ENCODE results near the gene PTPRD.

DNA sequence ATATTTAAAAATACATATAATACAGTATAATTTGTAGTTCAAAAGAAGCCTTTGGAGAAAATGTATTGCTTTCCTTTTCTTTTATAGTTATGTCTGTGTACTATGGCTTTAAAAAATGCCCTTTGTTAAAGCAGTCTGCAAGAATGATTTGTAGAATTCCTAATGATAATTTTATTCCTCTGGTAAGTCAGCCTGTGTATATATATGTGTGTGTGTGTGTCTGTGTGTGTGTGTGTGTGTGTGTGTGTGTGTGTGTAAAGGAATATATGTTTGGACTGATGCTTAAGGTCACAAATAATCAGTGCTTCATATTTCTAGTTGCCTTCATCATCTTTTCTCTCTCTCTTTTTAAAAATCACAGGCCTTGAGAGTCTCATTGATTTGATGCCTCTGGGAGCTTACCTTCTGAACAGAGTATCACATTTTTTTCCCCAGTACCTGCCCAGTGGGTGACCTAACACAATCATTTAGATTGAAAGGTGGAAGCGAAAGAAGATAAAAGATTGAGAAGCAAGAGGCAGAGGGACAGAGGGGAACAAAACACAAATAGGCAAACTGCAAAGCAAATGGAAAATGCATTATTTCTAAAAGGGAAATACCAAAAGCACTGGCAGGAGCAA, 2104.0 kb downstream of the PTPRD start:
- TF ChIP-seq, protein P1, sequence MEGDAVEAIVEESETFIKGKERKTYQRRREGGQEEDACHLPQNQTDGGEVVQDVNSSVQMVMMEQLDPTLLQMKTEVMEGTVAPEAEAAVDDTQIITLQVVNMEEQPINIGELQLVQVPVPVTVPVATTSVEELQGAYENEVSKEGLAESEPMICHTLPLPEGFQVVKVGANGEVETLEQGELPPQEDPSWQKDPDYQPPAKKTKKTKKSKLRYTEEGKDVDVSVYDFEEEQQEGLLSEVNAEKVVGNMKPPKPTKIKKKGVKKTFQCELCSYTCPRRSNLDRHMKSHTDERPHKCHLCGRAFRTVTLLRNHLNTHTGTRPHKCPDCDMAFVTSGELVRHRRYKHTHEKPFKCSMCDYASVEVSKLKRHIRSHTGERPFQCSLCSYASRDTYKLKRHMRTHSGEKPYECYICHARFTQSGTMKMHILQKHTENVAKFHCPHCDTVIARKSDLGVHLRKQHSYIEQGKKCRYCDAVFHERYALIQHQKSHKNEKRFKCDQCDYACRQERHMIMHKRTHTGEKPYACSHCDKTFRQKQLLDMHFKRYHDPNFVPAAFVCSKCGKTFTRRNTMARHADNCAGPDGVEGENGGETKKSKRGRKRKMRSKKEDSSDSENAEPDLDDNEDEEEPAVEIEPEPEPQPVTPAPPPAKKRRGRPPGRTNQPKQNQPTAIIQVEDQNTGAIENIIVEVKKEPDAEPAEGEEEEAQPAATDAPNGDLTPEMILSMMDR (IDR thresholded peaks at IDR 0.05 in 4 of 5, conservative IDR thresholded peaks at IDR 0.05 in 1 of 5), result no peak
- TF ChIP-seq POLR2A (IDR thresholded peaks at IDR 0.05), result no peak
